ENCODE data around the gene ATP7A. TPM values are rescaled to one million over a fixed set of nuclear protein-coding genes. Genes with fewer than 3 reads are reported as not detected.

Gene ATP7A
- total RNA-seq, 2 experiments from 2014 or later = 4.7 to 7.2 TPM

- Histone ChIP-seq H3K9me2 (ENCODE audit: insufficient read depth, low read length) (no peaks in the 10 kb centered on the region), H4K20me1 (ENCODE audit: insufficient read depth, low read length) (no peaks in the 10 kb centered on the region), H3K4me3 (ENCODE audit: low read depth, low read length, poor library complexity, severe bottlenecking) (no peak overlapping the region), H2AFZ (ENCODE audit: low read length) (no peak overlapping the region), H3K4me1 (ENCODE audit: insufficient read depth, low read length, poor library complexity, severe bottlenecking) (no peaks in the 10 kb centered on the region), H3K9me3 (ENCODE audit: low read length) (no peaks in the 10 kb centered on the region), H3K4me2 (ENCODE audit: low read length) (no peak overlapping the region), H3K79me2 (ENCODE audit: insufficient read depth, low read depth, low read length) (no peaks in the 10 kb centered on the region), H3K36me3 (ENCODE audit: insufficient read depth, low read length) (no peaks in the 10 kb centered on the region), H3K27ac (ENCODE audit: low read depth, low read length, poor library complexity, severe bottlenecking) (no peak overlapping the region)
- ChIA-PET POLR2A (interaction anchor here (0.5 to 0.8 kb wide), 3 partner anchors 11 to 351 kb away, joined by 3 to 4 read pairs (median 3); no protein-coding TSS in a partner anchor), CTCF (ENCODE audit: unreplicated experiment) (no interaction called here)
- DNase-seq (ENCODE audit: low spot score) = no peak
- BruUV-seq (replicated peaks) = no TSS peak
- TF ChIP-seq EZH2phosphoT487 (IDR thresholded peaks at IDR 0.05; ENCODE audit: borderline replicate concordance, low read depth, low read length) (no peak), CTCF (conservative IDR thresholded peaks at IDR 0.05; ENCODE audit: low read length) (no peak)
- intact Hi-C loops (cut with micrococcal nuclease; ENCODE audit: unreplicated experiment) = no loop called here
Measured at GRCh38 chrX:77935886-77936285, 25.4 kb downstream of the ATP7A start.

DNA sequence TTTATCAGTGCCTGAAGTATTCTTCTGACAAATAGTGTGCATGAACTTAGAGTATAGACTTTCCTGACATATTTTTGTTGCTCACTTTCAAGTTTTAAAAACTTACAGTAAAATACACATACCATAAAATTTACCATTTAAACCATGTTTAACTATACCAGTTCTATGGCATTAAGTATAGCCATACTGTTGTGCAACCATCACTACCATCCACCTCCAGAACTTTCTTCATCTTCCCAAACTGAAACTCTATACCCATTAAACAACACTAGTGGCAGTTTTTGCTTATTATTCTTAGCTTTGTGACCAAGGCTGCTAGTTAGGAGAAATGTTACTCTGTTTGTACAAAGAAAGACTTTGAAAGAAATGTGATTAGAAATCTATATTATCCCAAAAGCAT lies 25.8 kb downstream of the ATP7A start:
- Histone ChIP-seq H3K36me3 (ENCODE audit: insufficient read depth, low read length) (no peaks in the 10 kb centered on the region), H3K4me1 (ENCODE audit: insufficient read depth, low read length, poor library complexity, severe bottlenecking) (no peaks in the 10 kb centered on the region), H3K4me3 (ENCODE audit: low read depth, low read length, poor library complexity, severe bottlenecking) (no peak overlapping the region), H2AFZ (ENCODE audit: low read length) (no peak overlapping the region), H3K79me2 (ENCODE audit: insufficient read depth, low read depth, low read length) (no peaks in the 10 kb centered on the region), H3K27ac (ENCODE audit: low read depth, low read length, poor library complexity, severe bottlenecking) (no peak overlapping the region), H3K9me3 (ENCODE audit: low read length) (no peaks in the 10 kb centered on the region), H4K20me1 (ENCODE audit: insufficient read depth, low read length) (no peaks in the 10 kb centered on the region), H3K9me2 (ENCODE audit: insufficient read depth, low read length) (no peaks in the 10 kb centered on the region), H3K4me2 (ENCODE audit: low read length) (no peak overlapping the region)
- TF ChIP-seq EZH2phosphoT487 (IDR thresholded peaks at IDR 0.05; ENCODE audit: borderline replicate concordance, low read depth, low read length) (no peak), CTCF (conservative IDR thresholded peaks at IDR 0.05; ENCODE audit: low read length) (no peak)
- DNase-seq (ENCODE audit: low spot score) = no peak
- BruUV-seq (replicated peaks) = no TSS peak
- ChIA-PET POLR2A (interaction anchor here (0.5 to 0.6 kb wide), 2 partner anchors 16 to 351 kb away, joined by 3 read pairs; no protein-coding TSS in a partner anchor), CTCF (ENCODE audit: unreplicated experiment) (no interaction called here)
- intact Hi-C loops (cut with micrococcal nuclease; ENCODE audit: unreplicated experiment) = no loop called here

DNA sequence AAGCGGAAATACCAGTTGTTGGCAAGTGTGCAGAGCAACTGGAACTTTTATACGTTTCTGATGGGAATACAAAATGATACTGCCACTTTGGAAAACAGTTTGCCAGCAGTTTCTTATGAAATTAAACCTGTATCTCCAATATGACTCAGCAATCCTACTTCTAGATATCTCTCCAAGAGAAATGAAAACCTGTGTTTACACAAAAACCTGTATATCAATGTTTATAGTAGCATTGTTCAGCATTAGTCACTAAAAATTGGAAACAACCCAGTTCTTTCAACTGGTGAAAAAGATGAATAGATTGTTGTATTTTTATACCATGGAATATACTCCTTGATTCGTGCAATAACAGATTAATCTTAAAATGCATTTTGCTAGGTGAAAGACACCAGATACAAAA lies 26.8 kb downstream of the ATP7A start:
- ChIA-PET POLR2A (no interaction called here), CTCF (ENCODE audit: unreplicated experiment) (no interaction called here)
- no peak for DNase-seq (ENCODE audit: low spot score)
- no peak for TF ChIP-seq CTCF (conservative IDR thresholded peaks at IDR 0.05; ENCODE audit: low read length)
- no peak for TF ChIP-seq EZH2phosphoT487 (IDR thresholded peaks at IDR 0.05; ENCODE audit: borderline replicate concordance, low read depth, low read length)
- Histone ChIP-seq H3K4me2 (ENCODE audit: low read length) (no peak overlapping the region), H3K79me2 (ENCODE audit: insufficient read depth, low read depth, low read length) (no peaks in the 10 kb centered on the region), H3K4me3 (ENCODE audit: low read depth, low read length, poor library complexity, severe bottlenecking) (no peak overlapping the region), H3K9me2 (ENCODE audit: insufficient read depth, low read length) (no peaks in the 10 kb centered on the region), H3K36me3 (ENCODE audit: insufficient read depth, low read length) (no peaks in the 10 kb centered on the region), H4K20me1 (ENCODE audit: insufficient read depth, low read length) (no peaks in the 10 kb centered on the region), H2AFZ (ENCODE audit: low read length) (no peak overlapping the region), H3K9me3 (ENCODE audit: low read length) (no peaks in the 10 kb centered on the region), H3K4me1 (ENCODE audit: insufficient read depth, low read length, poor library complexity, severe bottlenecking) (peaks cover 3% of the 10 kb centered on the region), H3K27ac (ENCODE audit: low read depth, low read length, poor library complexity, severe bottlenecking) (no peak overlapping the region)
- intact Hi-C loops (cut with micrococcal nuclease; ENCODE audit: unreplicated experiment) = no loop called here
- BruUV-seq (replicated peaks) = no TSS peak
